ENCODE data around the gene LIMA1. TPM values are rescaled to one million over a fixed set of nuclear protein-coding genes. Genes with fewer than 3 reads are reported as not detected.

The LIMA1 gene
- total and polyA plus RNA-seq, 2 donors (not counting 1 experiment from before 2014, with no cell fraction given) = 1.3 to 2.1 TPM

- POLR2A ChIA-PET = no interaction called here
- no peak overlapping the region for H3K4me3 Mint-ChIP-seq
- no peaks in the 10 kb centered on the region for H3K27me3 Mint-ChIP-seq
- Histone ChIP-seq H2AFZ (ENCODE audit: insufficient read depth, low read depth, low read length, poor library complexity, severe bottlenecking) (no peak overlapping the region), H3K4me2 (replicated peaks; ENCODE audit: low read depth, low read length, poor library complexity, severe bottlenecking) (no peak overlapping the region), H3K9ac (ENCODE audit: low read length) (no peak overlapping the region), H3K36me3 (replicated peaks in 1 of 2; ENCODE audit: control extremely low read depth in 1 of 2, control insufficient read depth in 1 of 2, extremely low read depth in 1 of 2, insufficient read depth in 2 of 2, low read length in 1 of 2) (no peaks in the 10 kb centered on the region), H3K27me3 (replicated peaks in 1 of 4; ENCODE audit: control extremely low read depth in 1 of 4, control insufficient read depth in 3 of 4, insufficient read depth in 4 of 4, low read length in 3 of 4) (no peaks in the 10 kb centered on the region), H4K20me1 (ENCODE audit: control insufficient read depth, insufficient read depth, low read length, poor library complexity, severe bottlenecking) (no peaks in the 10 kb centered on the region), H3K27ac (ENCODE audit: low read length in 2 of 2) (no peak overlapping the region), H3K79me2 (ENCODE audit: control insufficient read depth, insufficient read depth, low read length) (no peaks in the 10 kb centered on the region), H3K4me1 (ENCODE audit: control insufficient read depth in 2 of 2, insufficient read depth in 2 of 2, low read length in 2 of 2) (no peaks in the 10 kb centered on the region), H3K9me3 (ENCODE audit: control extremely low read depth in 1 of 3, control insufficient read depth in 2 of 3, insufficient read depth in 1 of 3, low read length in 2 of 3) (no peaks in the 10 kb centered on the region), H3K4me3 (ENCODE audit: control extremely low read depth in 1 of 5, extremely low read depth in 1 of 5, insufficient read depth in 1 of 5, low read depth in 2 of 5, low read length in 4 of 5) (no peak overlapping the region)
- no peaks in the 10 kb centered on the region for H3K9me3 Mint-ChIP-seq (ENCODE audit: insufficient read depth)
- WGBS (ENCODE audit: insufficient coverage) = no CpG with 5 or more reads among the region's 4 CpGs
- no peak overlapping the region for H3K27ac Mint-ChIP-seq
- no peaks in the 10 kb centered on the region for H3K4me1 Mint-ChIP-seq
- CTCF ChIA-PET = interaction anchor here (0.6 kb wide), 1 partner anchor 8 kb away, joined by 3 read pairs; no protein-coding TSS in a partner anchor
- intact Hi-C loops (cut with micrococcal nuclease) = no loop called here
- TF ChIP-seq CTCF (IDR thresholded peaks at IDR 0.05) = no peak
- TF ChIP-seq EZH2 (IDR thresholded peaks at IDR 0.05; ENCODE audit: borderline replicate concordance, insufficient read depth, low read depth, low read length, poor library complexity, severe bottlenecking) = no peak
- ATAC-seq (ENCODE audit: low read depth) (no peak), DNase-seq (no peak)
Observed at GRCh38 chr12:50196537-50196936, 86.8 kb downstream of the LIMA1 start.

- Histone ChIP-seq H4K20me1 (ENCODE audit: control insufficient read depth, insufficient read depth, low read length, poor library complexity, severe bottlenecking) (no peaks in the 10 kb centered on the region), H3K27ac (ENCODE audit: low read length in 2 of 2) (no peak overlapping the region), H3K4me2 (replicated peaks; ENCODE audit: low read depth, low read length, poor library complexity, severe bottlenecking) (no peak overlapping the region), H2AFZ (ENCODE audit: insufficient read depth, low read depth, low read length, poor library complexity, severe bottlenecking) (no peak overlapping the region), H3K9me3 (ENCODE audit: control extremely low read depth in 1 of 3, control insufficient read depth in 2 of 3, insufficient read depth in 1 of 3, low read length in 2 of 3) (no peaks in the 10 kb centered on the region), H3K9ac (ENCODE audit: low read length) (no peak overlapping the region), H3K27me3 (replicated peaks in 1 of 4; ENCODE audit: control extremely low read depth in 1 of 4, control insufficient read depth in 3 of 4, insufficient read depth in 4 of 4, low read length in 3 of 4) (no peaks in the 10 kb centered on the region), H3K79me2 (ENCODE audit: control insufficient read depth, insufficient read depth, low read length) (no peaks in the 10 kb centered on the region), H3K36me3 (replicated peaks in 1 of 2; ENCODE audit: control extremely low read depth in 1 of 2, control insufficient read depth in 1 of 2, extremely low read depth in 1 of 2, insufficient read depth in 2 of 2, low read length in 1 of 2) (no peaks in the 10 kb centered on the region), H3K4me1 (ENCODE audit: control insufficient read depth in 2 of 2, insufficient read depth in 2 of 2, low read length in 2 of 2) (no peaks in the 10 kb centered on the region), H3K4me3 (ENCODE audit: control extremely low read depth in 1 of 5, extremely low read depth in 1 of 5, insufficient read depth in 1 of 5, low read depth in 2 of 5, low read length in 4 of 5) (no peak overlapping the region)
- H3K4me3 Mint-ChIP-seq = no peak overlapping the region
- no peak for ATAC-seq (ENCODE audit: low read depth)
- H3K9me3 Mint-ChIP-seq (ENCODE audit: insufficient read depth) = no peaks in the 10 kb centered on the region
- TF ChIP-seq EZH2 (IDR thresholded peaks at IDR 0.05; ENCODE audit: borderline replicate concordance, insufficient read depth, low read depth, low read length, poor library complexity, severe bottlenecking) (no peak), CTCF (IDR thresholded peaks at IDR 0.05) (no peak)
- no peak overlapping the region for H3K27ac Mint-ChIP-seq
- H3K27me3 Mint-ChIP-seq = no peaks in the 10 kb centered on the region
- 89% methylated on average over 1 of the region's 4 CpGs for WGBS (ENCODE audit: insufficient coverage)
- no peak for DNase-seq
- no peaks in the 10 kb centered on the region for H3K4me1 Mint-ChIP-seq
- ChIA-PET CTCF (no interaction called here), POLR2A (interaction anchor here (0.7 kb wide), 1 partner anchor 135 kb away, joined by 9 read pairs; no protein-coding TSS in a partner anchor)
- intact Hi-C loops (cut with micrococcal nuclease) = no loop called here
Observed at GRCh38 chr12:50195832-50196231, 87.5 kb downstream of the LIMA1 start.
